HG03103 (cell line): Measurements from ENCODE around the gene FAS.
A peak's percentile ranks its signal among the peaks of the same experiment; 100 is the strongest.
"Not testable (repeated sequence)": the region's sequence is repeated elsewhere in the genome, so short reads cannot be mapped to it uniquely, and the experiment has no call there.

Source experiments
- ATAC-seq: cut with Tn5 transposase; IDR thresholded peaks from one replicate; pipeline ENCODE4 v1.9.1; 2021; ENCODE audit warnings: low read depth; ENCODE audit not compliant: unreplicated experiment

The FAS gene

GRCh38 chr10:88991161-88991898, 732 bp downstream of the FAS start:
- ATAC-seq = peak; percentile 33

GRCh38 chr10:88991899-88992320, 1.3 kb downstream of the FAS start:
- ATAC-seq = no peak

- ATAC-seq = no peak
Measured at GRCh38 chr10:88992921-88993524, 2.4 kb downstream of the FAS start.

GRCh38 chr10:88994019-88994418, 3.4 kb downstream of the FAS start:
- no peak for ATAC-seq

GRCh38 chr10:88995156-88995876, 4.7 kb downstream of the FAS start:
- no peak for ATAC-seq

GRCh38 chr10:88996927-88997326, 6.3 kb downstream of the FAS start:
- ATAC-seq = peak; percentile 63

- no peak for ATAC-seq
Measured at GRCh38 chr10:88999625-89000024, 9.0 kb downstream of the FAS start.

GRCh38 chr10:89001024-89001728, 10.6 kb downstream of the FAS start:
- ATAC-seq = no peak

GRCh38 chr10:89001729-89002072, 11.1 kb downstream of the FAS start:
- ATAC-seq = no peak

- ATAC-seq = no peak
Measured at GRCh38 chr10:89002226-89002978, 11.8 kb downstream of the FAS start.

GRCh38 chr10:89003344-89003743, 12.7 kb downstream of the FAS start:
- no peak for ATAC-seq

GRCh38 chr10:89007129-89007893, 16.7 kb downstream of the FAS start:
- no peak for ATAC-seq

- ATAC-seq = not testable (repeated sequence)
Measured at GRCh38 chr10:89018700-89019346, 28.2 kb downstream of the FAS start.

- no peak for ATAC-seq
Measured at GRCh38 chr10:89019569-89020327, 29.1 kb downstream of the FAS start.

GRCh38 chr10:89021526-89021925, 30.9 kb downstream of the FAS start:
- not testable (repeated sequence) for ATAC-seq

GRCh38 chr10:89022734-89023133, 32.1 kb downstream of the FAS start:
- ATAC-seq = no peak

- no peak for ATAC-seq
Measured at GRCh38 chr10:89025453-89025852, 34.9 kb downstream of the FAS start.

- ATAC-seq = no peak
Measured at GRCh38 chr10:89029181-89029580, 38.6 kb downstream of the FAS start.
